ENCODE measurements around the gene KNTC1. TPM values are rescaled to one million over a fixed set of nuclear protein-coding genes. Genes with fewer than 3 reads are reported as not detected.
"Not testable (repeated sequence)": the region's sequence is repeated elsewhere in the genome, so short reads cannot be mapped to it uniquely, and the experiment has no call there.

The KNTC1 gene
- total RNA-seq, 1 donor: 12.3 TPM

DNA sequence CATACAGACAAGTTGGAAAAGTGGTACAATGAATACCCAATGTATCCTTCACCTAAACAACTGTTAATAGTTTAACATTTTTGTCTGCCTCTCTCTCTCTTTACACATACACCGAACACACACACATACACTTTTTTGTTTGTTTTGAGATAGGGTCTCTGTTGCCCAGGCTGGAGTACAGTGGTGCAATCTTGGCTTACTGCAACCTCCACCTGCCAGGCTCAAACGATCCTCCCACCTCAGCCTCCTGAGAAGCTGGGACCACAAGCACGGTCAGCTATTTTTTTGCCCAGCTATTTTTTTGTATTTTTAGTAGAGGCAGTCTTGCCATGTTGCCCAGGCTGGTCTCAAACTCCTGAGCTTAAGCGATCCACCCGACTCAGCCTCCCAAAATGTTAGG, 43.1 kb upstream of the KNTC1 start:
- Histone ChIP-seq H3K27me3 (ENCODE audit: insufficient read depth, low read length) (no peaks in the 10 kb centered on the region), H3K4me1 (ENCODE audit: insufficient read depth, low read length) (peaks cover 6% of the 10 kb centered on the region), H3K36me3 (ENCODE audit: insufficient read depth, low read length) (peaks cover 56% of the 10 kb centered on the region), H3K79me2 (ENCODE audit: insufficient read depth, low read length) (peaks cover 9% of the 10 kb centered on the region), H3K4me3 (ENCODE audit: insufficient read depth, low read length) (no peak overlapping the region), H2AFZ (ENCODE audit: low read length) (no peak overlapping the region), H4K20me1 (ENCODE audit: insufficient read depth, low read length) (no peaks in the 10 kb centered on the region), H3K4me2 (ENCODE audit: insufficient read depth, low read length) (no peak overlapping the region), H3K27ac (ENCODE audit: low read depth, low read length) (no peak overlapping the region), H3K9me3 (ENCODE audit: low read depth, low read length) (no peaks in the 10 kb centered on the region)
- TF ChIP-seq, protein P1, sequence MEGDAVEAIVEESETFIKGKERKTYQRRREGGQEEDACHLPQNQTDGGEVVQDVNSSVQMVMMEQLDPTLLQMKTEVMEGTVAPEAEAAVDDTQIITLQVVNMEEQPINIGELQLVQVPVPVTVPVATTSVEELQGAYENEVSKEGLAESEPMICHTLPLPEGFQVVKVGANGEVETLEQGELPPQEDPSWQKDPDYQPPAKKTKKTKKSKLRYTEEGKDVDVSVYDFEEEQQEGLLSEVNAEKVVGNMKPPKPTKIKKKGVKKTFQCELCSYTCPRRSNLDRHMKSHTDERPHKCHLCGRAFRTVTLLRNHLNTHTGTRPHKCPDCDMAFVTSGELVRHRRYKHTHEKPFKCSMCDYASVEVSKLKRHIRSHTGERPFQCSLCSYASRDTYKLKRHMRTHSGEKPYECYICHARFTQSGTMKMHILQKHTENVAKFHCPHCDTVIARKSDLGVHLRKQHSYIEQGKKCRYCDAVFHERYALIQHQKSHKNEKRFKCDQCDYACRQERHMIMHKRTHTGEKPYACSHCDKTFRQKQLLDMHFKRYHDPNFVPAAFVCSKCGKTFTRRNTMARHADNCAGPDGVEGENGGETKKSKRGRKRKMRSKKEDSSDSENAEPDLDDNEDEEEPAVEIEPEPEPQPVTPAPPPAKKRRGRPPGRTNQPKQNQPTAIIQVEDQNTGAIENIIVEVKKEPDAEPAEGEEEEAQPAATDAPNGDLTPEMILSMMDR (IDR thresholded peaks at IDR 0.05; ENCODE audit: extremely low read depth, low read depth, low read length): no peak
- no peak for DNase-seq (ENCODE audit: insufficient read length, low spot score, missing footprints)

DNA sequence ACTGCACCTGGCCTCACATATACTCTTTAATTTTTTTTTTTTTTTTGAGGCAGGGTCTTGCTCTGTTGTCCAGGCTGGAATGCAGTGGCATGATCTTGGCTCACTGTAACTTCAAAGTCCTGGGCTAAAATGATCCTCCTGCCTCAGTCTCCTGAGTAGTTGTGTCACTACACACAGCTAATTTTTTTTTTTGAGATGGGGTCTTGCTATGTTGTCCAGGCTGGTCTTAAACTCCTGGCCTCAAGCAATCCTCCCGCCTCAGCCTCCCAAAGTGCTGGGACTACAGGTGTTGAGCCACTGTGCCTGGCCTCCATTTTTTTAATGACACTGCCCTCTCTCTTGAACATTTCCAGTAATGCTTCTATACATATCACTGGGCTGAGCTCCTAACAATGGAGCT, 42.7 kb upstream of the KNTC1 start:
- H3K79me2 ChIP-seq (ENCODE audit: insufficient read depth, low read length); H3K4me3 ChIP-seq (ENCODE audit: insufficient read depth, low read length); H2AFZ ChIP-seq (ENCODE audit: low read length); H3K27me3 ChIP-seq (ENCODE audit: insufficient read depth, low read length); H3K9me3 ChIP-seq (ENCODE audit: low read depth, low read length); H3K4me2 ChIP-seq (ENCODE audit: insufficient read depth, low read length); H3K4me1 ChIP-seq (ENCODE audit: insufficient read depth, low read length); H3K27ac ChIP-seq (ENCODE audit: low read depth, low read length); DNase-seq (ENCODE audit: insufficient read length, low spot score, missing footprints); H4K20me1 ChIP-seq (ENCODE audit: insufficient read depth, low read length): not testable (repeated sequence)
- H3K36me3 ChIP-seq (ENCODE audit: insufficient read depth, low read length): peaks cover 59% of the 10 kb centered on the region

DNA sequence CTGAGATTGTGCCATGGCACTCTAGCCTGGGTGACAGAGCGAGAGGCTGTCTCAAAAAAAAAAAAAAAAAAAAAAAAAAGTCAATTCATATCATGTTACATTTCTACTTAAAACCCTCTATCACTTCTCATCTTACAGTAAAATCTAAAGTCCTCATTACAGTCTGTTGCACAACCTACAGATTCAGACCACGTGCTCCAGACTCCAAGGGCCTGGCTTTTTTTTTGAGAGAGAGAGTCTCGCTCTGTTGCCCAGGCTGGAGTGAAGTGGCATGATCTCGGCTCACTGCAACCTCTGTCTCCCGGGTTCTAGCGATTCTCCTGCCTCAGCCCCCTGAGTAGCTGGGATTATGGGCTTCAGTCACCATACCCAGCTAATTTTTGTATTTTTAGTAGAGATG, 40.7 kb upstream of the KNTC1 start:
- H3K27ac ChIP-seq (ENCODE audit: low read depth, low read length); H3K4me3 ChIP-seq (ENCODE audit: insufficient read depth, low read length); H4K20me1 ChIP-seq (ENCODE audit: insufficient read depth, low read length); H3K4me2 ChIP-seq (ENCODE audit: insufficient read depth, low read length); H3K9me3 ChIP-seq (ENCODE audit: low read depth, low read length); H3K27me3 ChIP-seq (ENCODE audit: insufficient read depth, low read length); DNase-seq (ENCODE audit: insufficient read length, low spot score, missing footprints); H3K4me1 ChIP-seq (ENCODE audit: insufficient read depth, low read length); H2AFZ ChIP-seq (ENCODE audit: low read length): not testable (repeated sequence)
- Histone ChIP-seq H3K36me3 (ENCODE audit: insufficient read depth, low read length) (peaks cover 59% of the 10 kb centered on the region), H3K79me2 (ENCODE audit: insufficient read depth, low read length) (peaks cover 15% of the 10 kb centered on the region)

DNA sequence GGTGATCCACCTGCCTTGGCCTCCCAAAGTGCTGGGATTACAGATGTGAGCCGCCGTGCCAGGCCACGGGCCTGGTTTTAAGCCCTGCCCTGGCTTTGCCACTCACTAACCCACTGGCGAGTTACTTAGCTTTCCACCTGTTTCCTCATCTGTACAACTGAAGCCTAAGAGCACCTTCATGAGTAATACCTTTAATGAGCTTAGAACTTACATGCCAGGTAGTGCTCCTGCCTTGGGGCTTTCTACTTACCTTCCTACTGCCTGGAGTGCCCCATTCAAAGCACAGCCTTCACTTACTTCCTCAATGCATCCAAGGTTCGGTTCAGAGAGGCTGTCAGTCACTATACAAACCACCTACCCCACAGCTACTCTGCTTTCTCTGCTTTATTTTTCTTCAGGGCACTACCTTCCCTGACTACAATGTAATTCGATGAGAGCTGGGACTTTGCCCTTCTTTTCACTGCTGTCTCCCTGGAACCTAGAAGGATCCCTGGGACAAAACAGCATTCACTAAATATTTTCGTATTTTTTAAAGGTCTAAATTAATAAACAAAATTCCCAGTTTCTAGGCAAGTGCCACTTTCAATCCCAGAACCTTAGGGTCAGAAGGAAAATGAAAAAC, 40.1 kb upstream of the KNTC1 start:
- H3K4me3 ChIP-seq (ENCODE audit: insufficient read depth, low read length): no peak overlapping the region
- no peak overlapping the region for H2AFZ ChIP-seq (ENCODE audit: low read length)
- H3K9me3 ChIP-seq (ENCODE audit: low read depth, low read length): no peaks in the 10 kb centered on the region
- no peaks in the 10 kb centered on the region for H4K20me1 ChIP-seq (ENCODE audit: insufficient read depth, low read length)
- peaks cover 6% of the 10 kb centered on the region for H3K4me1 ChIP-seq (ENCODE audit: insufficient read depth, low read length)
- no peak for DNase-seq (ENCODE audit: insufficient read length, low spot score, missing footprints)
- no peak overlapping the region for H3K4me2 ChIP-seq (ENCODE audit: insufficient read depth, low read length)
- no peak overlapping the region for H3K27ac ChIP-seq (ENCODE audit: low read depth, low read length)
- TF ChIP-seq, protein P1 (IDR thresholded peaks at IDR 0.05; ENCODE audit: extremely low read depth, low read depth, low read length): no peak
- no peaks in the 10 kb centered on the region for H3K27me3 ChIP-seq (ENCODE audit: insufficient read depth, low read length)
- H3K79me2 ChIP-seq (ENCODE audit: insufficient read depth, low read length): peaks cover 19% of the 10 kb centered on the region
- peaks cover 59% of the 10 kb centered on the region for H3K36me3 ChIP-seq (ENCODE audit: insufficient read depth, low read length)

DNA sequence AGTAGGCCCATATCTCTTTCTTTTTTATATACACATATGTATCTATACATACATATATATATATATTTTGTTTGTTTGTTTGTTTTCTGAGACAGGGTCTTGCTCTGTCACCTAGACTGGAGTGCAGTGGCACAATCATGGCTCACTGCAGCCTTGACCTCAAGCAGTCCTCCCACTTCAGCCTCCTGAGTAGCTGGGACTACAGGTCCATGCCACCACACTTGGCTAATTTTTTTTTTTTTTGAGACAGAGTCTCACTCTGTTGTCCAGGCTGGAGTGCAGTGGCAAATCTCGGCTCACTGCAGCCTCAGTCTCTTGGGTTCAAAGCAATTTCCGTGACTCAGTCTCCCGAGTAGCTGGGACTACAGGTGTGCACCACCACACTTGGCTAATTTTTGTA, 39.2 kb upstream of the KNTC1 start:
- H3K27me3 ChIP-seq (ENCODE audit: insufficient read depth, low read length); H3K9me3 ChIP-seq (ENCODE audit: low read depth, low read length); H4K20me1 ChIP-seq (ENCODE audit: insufficient read depth, low read length); H3K4me2 ChIP-seq (ENCODE audit: insufficient read depth, low read length); H3K4me1 ChIP-seq (ENCODE audit: insufficient read depth, low read length); H3K4me3 ChIP-seq (ENCODE audit: insufficient read depth, low read length); DNase-seq (ENCODE audit: insufficient read length, low spot score, missing footprints); H3K27ac ChIP-seq (ENCODE audit: low read depth, low read length); H2AFZ ChIP-seq (ENCODE audit: low read length): not testable (repeated sequence)
- H3K79me2 ChIP-seq (ENCODE audit: insufficient read depth, low read length): peaks cover 24% of the 10 kb centered on the region
- H3K36me3 ChIP-seq (ENCODE audit: insufficient read depth, low read length): peaks cover 61% of the 10 kb centered on the region
